ENCODE measurements around the gene ZFHX3.

The ZFHX3 gene

GRCh38 chr16:73017321-73017720 lies 30.6 kb downstream of the ZFHX3 start:
- DNase-seq (ENCODE audit: extremely low spot score) = no peak

GRCh38 chr16:73016488-73016830 lies 31.5 kb downstream of the ZFHX3 start:
- POLR2A ChIA-PET = no interaction called here
- no peak for TF ChIP-seq CTBP1 (IDR thresholded peaks at IDR 0.05; ENCODE audit: borderline replicate concordance)
- peak; percentile 37; the same call in 1 of the 2 replicates for TF ChIP-seq PKNOX1 (IDR thresholded peaks at IDR 0.05)
- CTCF ChIA-PET = no interaction called here

More at GRCh38 chr16:73017321-73017720, 30.6 kb downstream of the ZFHX3 start:
- POLR2A ChIA-PET = no interaction called here
- TF ChIP-seq NFRKB (IDR thresholded peaks at IDR 0.05) (no peak), CTBP1 (IDR thresholded peaks at IDR 0.05; ENCODE audit: borderline replicate concordance) (no peak), FOXM1 (IDR thresholded peaks at IDR 0.05; ENCODE audit: borderline replicate concordance) (no peak), FOXA1 (IDR thresholded peaks at IDR 0.05) (no peak), LEF1 (IDR thresholded peaks at IDR 0.05; ENCODE audit: borderline replicate concordance) (no peak), L3MBTL2 (conservative IDR thresholded peaks at IDR 0.05) (no peak), ELF4 (IDR thresholded peaks at IDR 0.05) (no peak), SP1 (IDR thresholded peaks at IDR 0.05) (no peak), PKNOX1 (IDR thresholded peaks at IDR 0.05) (no peak), ARNT (IDR thresholded peaks at IDR 0.05) (no peak), SUZ12 (IDR thresholded peaks at IDR 0.05) (no peak), FOXK2 (IDR thresholded peaks at IDR 0.05) (no peak), BHLHE40 (IDR thresholded peaks at IDR 0.05; ENCODE audit: borderline replicate concordance) (no peak), HDGF (IDR thresholded peaks at IDR 0.05; ENCODE audit: borderline replicate concordance) (no peak), TARDBP (IDR thresholded peaks at IDR 0.05) (no peak), ZNF384 (IDR thresholded peaks at IDR 0.05) (no peak)
- CTCF ChIA-PET = no interaction called here

GRCh38 chr16:73015612-73016487 lies 32.1 kb downstream of the ZFHX3 start:
- no peak for TF ChIP-seq PKNOX1 (IDR thresholded peaks at IDR 0.05)
- no peak for TF ChIP-seq LEF1 (IDR thresholded peaks at IDR 0.05; ENCODE audit: borderline replicate concordance)
- no peak for TF ChIP-seq ARNT (IDR thresholded peaks at IDR 0.05)
- TF ChIP-seq ZNF384 (IDR thresholded peaks at IDR 0.05) = no peak
- TF ChIP-seq NFRKB (IDR thresholded peaks at IDR 0.05) = no peak
- TF ChIP-seq FOXM1 (IDR thresholded peaks at IDR 0.05; ENCODE audit: borderline replicate concordance) = no peak
- TF ChIP-seq ELF4 (IDR thresholded peaks at IDR 0.05) = no peak
- TF ChIP-seq FOXA1 (IDR thresholded peaks at IDR 0.05) = no peak
- TF ChIP-seq BHLHE40 (IDR thresholded peaks at IDR 0.05; ENCODE audit: borderline replicate concordance) = no peak
- no peak for TF ChIP-seq FOXK2 (IDR thresholded peaks at IDR 0.05)
- no peak for TF ChIP-seq TARDBP (IDR thresholded peaks at IDR 0.05)
- DNase-seq (ENCODE audit: extremely low spot score) = no peak
- ChIA-PET CTCF (no interaction called here), POLR2A (no interaction called here)

More at GRCh38 chr16:73016488-73016830, 31.5 kb downstream of the ZFHX3 start:
- DNase-seq (ENCODE audit: extremely low spot score) = no peak

GRCh38 chr16:73014768-73015167 lies 33.2 kb downstream of the ZFHX3 start:
- no peak for DNase-seq (ENCODE audit: extremely low spot score)
- ChIA-PET POLR2A (no interaction called here), CTCF (interaction anchor here (1.1 kb wide), 1 partner anchor 9 kb away, joined by 6 read pairs; no protein-coding TSS in a partner anchor)
- no peak for TF ChIP-seq BHLHE40 (IDR thresholded peaks at IDR 0.05; ENCODE audit: borderline replicate concordance)
- no peak for TF ChIP-seq ELF4 (IDR thresholded peaks at IDR 0.05)
- TF ChIP-seq ZNF384 (IDR thresholded peaks at IDR 0.05) = no peak
- no peak for TF ChIP-seq CTBP1 (IDR thresholded peaks at IDR 0.05; ENCODE audit: borderline replicate concordance)

GRCh38 chr16:73013974-73014373 lies 34.0 kb downstream of the ZFHX3 start:
- ChIA-PET POLR2A (no interaction called here), CTCF (no interaction called here)
- DNase-seq (ENCODE audit: extremely low spot score) = no peak
- TF ChIP-seq SUZ12 (IDR thresholded peaks at IDR 0.05) = no peak
- TF ChIP-seq LEF1 (IDR thresholded peaks at IDR 0.05; ENCODE audit: borderline replicate concordance) = no peak
- no peak for TF ChIP-seq FOXA1 (IDR thresholded peaks at IDR 0.05)
- TF ChIP-seq TARDBP (IDR thresholded peaks at IDR 0.05) = no peak
- TF ChIP-seq ARNT (IDR thresholded peaks at IDR 0.05) = no peak
- no peak for TF ChIP-seq PKNOX1 (IDR thresholded peaks at IDR 0.05)
- no peak for TF ChIP-seq BHLHE40 (IDR thresholded peaks at IDR 0.05; ENCODE audit: borderline replicate concordance)
- no peak for TF ChIP-seq NFRKB (IDR thresholded peaks at IDR 0.05)
- no peak for TF ChIP-seq ELF4 (IDR thresholded peaks at IDR 0.05)
- no peak for TF ChIP-seq CTBP1 (IDR thresholded peaks at IDR 0.05; ENCODE audit: borderline replicate concordance)
- TF ChIP-seq FOXK2 (IDR thresholded peaks at IDR 0.05) = no peak
- no peak for TF ChIP-seq HDGF (IDR thresholded peaks at IDR 0.05; ENCODE audit: borderline replicate concordance)
- no peak for TF ChIP-seq ZNF384 (IDR thresholded peaks at IDR 0.05)
- no peak for TF ChIP-seq FOXM1 (IDR thresholded peaks at IDR 0.05; ENCODE audit: borderline replicate concordance)
- TF ChIP-seq SP1 (IDR thresholded peaks at IDR 0.05) = no peak
- no peak for TF ChIP-seq L3MBTL2 (conservative IDR thresholded peaks at IDR 0.05)

- no peak for DNase-seq (ENCODE audit: extremely low spot score)
- ChIA-PET POLR2A (no interaction called here), CTCF (interaction anchor here (1.0 to 1.8 kb wide), 5 partner anchors 9 to 193 kb away, joined by 3 to 9 read pairs (median 3); no protein-coding TSS in a partner anchor)
- no peak for TF ChIP-seq FOXA1 (IDR thresholded peaks at IDR 0.05)
- TF ChIP-seq L3MBTL2 (conservative IDR thresholded peaks at IDR 0.05) = no peak
These were observed 35.6 kb downstream of the ZFHX3 start for GRCh38 chr16:73012341-73012740.
